ENCODE measurements around the gene RUFY1. TPM values are rescaled to one million over a fixed set of nuclear protein-coding genes. Genes with fewer than 3 reads are reported as not detected.
"Not testable (repeated sequence)": the region's sequence is repeated elsewhere in the genome, so short reads cannot be mapped to it uniquely, and the experiment has no call there.

RUFY1 gene
- polyA plus RNA-seq, 1 of the 3 experiments (the other 2 are of a cell fraction) = 30.3 TPM

GRCh38 chr5:179536676-179537075, 13.7 kb upstream of the RUFY1 start:
- no peak overlapping the region for H3K4me2 ChIP-seq
- H3F3A ChIP-seq (replicated peaks; ENCODE audit: insufficient read depth) = no peaks in the 10 kb centered on the region
- no peaks in the 10 kb centered on the region for H3K79me2 ChIP-seq (ENCODE audit: insufficient read depth)
- H3K36me3 ChIP-seq (replicated peaks in 1 of 2; ENCODE audit: control insufficient read depth in 1 of 2, insufficient read depth in 2 of 2, low read length in 1 of 2) = no peaks in the 10 kb centered on the region
- WGBS (ENCODE audit: low lambda C conversion rate) = 69% methylated on average over 6 of the region's 6 CpGs
- H3K9me3 ChIP-seq = no peaks in the 10 kb centered on the region
- no peak overlapping the region for H3K27ac ChIP-seq (ENCODE audit: low read depth in 2 of 2, low read length in 1 of 2)
- DNase-seq = no peak
- no peak overlapping the region for H3K4me3 ChIP-seq (ENCODE audit: low read depth in 2 of 2, low read length in 1 of 2)
- H3K27me3 ChIP-seq (ENCODE audit: insufficient read depth) = no peaks in the 10 kb centered on the region
- H3K4me1 ChIP-seq (ENCODE audit: control insufficient read depth in 1 of 2, insufficient read depth in 2 of 2, low read depth in 1 of 2, low read length in 1 of 2) = no peaks in the 10 kb centered on the region
- POLR2A ChIA-PET = interaction anchor here (0.7 kb wide), 1 partner anchor 1332 kb away, joined by 4 read pairs; the partner anchor contains the start of gene HNRNPAB
- no peak overlapping the region for H2AFZ ChIP-seq (ENCODE audit: low read depth)
- H3K9me2 ChIP-seq = no peaks in the 10 kb centered on the region
- no peak overlapping the region for H3K9ac ChIP-seq
- no peaks in the 10 kb centered on the region for H4K20me1 ChIP-seq (ENCODE audit: insufficient read depth)
- no peak for TF ChIP-seq TEAD4 (IDR thresholded peaks at IDR 0.05; ENCODE audit: borderline replicate concordance, insufficient read depth)
- CTCF ChIA-PET = interaction anchor here (0.6 kb wide), 1 partner anchor 66 kb away, joined by 3 read pairs; no protein-coding TSS in a partner anchor

- H3K9me2 ChIP-seq = no peaks in the 10 kb centered on the region
- CTCF ChIA-PET = interaction anchor here (1.8 kb wide), 1 partner anchor 376 kb away, joined by 4 read pairs; no protein-coding TSS in a partner anchor
Observed at GRCh38 chr5:179542170-179542569, 8.2 kb upstream of the RUFY1 start.

DNA sequence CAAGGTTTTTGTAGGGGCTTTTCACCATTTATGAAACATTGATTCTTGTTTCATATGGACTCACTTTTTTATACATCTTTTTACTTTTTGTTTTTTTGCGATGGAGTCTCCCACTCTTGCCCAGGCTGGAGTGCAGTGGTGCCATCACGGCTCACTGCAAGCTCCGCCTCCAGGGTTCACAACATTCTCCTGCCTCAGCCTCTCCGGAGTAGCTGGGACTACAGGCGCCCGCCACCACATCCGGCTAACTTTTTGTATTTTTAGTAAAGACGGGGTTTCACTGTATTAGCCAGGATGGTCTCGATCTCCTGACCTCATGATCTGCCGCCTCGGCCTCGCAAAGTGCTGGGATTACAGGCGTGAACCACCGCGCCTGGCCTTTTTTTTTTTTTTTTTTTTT, 7.1 kb upstream of the RUFY1 start:
- H3K4me3 ChIP-seq (ENCODE audit: low read depth in 2 of 2, low read length in 1 of 2); CTCF ChIA-PET; H3K4me1 ChIP-seq (ENCODE audit: control insufficient read depth in 1 of 2, insufficient read depth in 2 of 2, low read depth in 1 of 2, low read length in 1 of 2); H3K9me3 ChIP-seq; DNase-seq; H3K4me2 ChIP-seq; H3K9ac ChIP-seq; H3K79me2 ChIP-seq (ENCODE audit: insufficient read depth); H2AFZ ChIP-seq (ENCODE audit: low read depth); H3K27ac ChIP-seq (ENCODE audit: low read depth in 2 of 2, low read length in 1 of 2); POLR2A ChIA-PET; H3F3A ChIP-seq (replicated peaks; ENCODE audit: insufficient read depth); H3K27me3 ChIP-seq (ENCODE audit: insufficient read depth); H4K20me1 ChIP-seq (ENCODE audit: insufficient read depth); H3K36me3 ChIP-seq (replicated peaks in 1 of 2; ENCODE audit: control insufficient read depth in 1 of 2, insufficient read depth in 2 of 2, low read length in 1 of 2); H3K9me2 ChIP-seq: not testable (repeated sequence)
- WGBS (ENCODE audit: low lambda C conversion rate) = 92% methylated on average over 15 of the region's 15 CpGs

More at GRCh38 chr5:179542170-179542569, 8.2 kb upstream of the RUFY1 start:
- Histone ChIP-seq H3K27ac (ENCODE audit: low read depth in 2 of 2, low read length in 1 of 2) (no peak overlapping the region), H3K4me1 (ENCODE audit: control insufficient read depth in 1 of 2, insufficient read depth in 2 of 2, low read depth in 1 of 2, low read length in 1 of 2) (no peaks in the 10 kb centered on the region), H2AFZ (ENCODE audit: low read depth) (no peak overlapping the region), H4K20me1 (ENCODE audit: insufficient read depth) (no peaks in the 10 kb centered on the region), H3K4me2 (no peak overlapping the region), H3K9ac (no peak overlapping the region), H3K4me3 (ENCODE audit: low read depth in 2 of 2, low read length in 1 of 2) (no peak overlapping the region), H3F3A (replicated peaks; ENCODE audit: insufficient read depth) (peaks cover 5% of the 10 kb centered on the region), H3K79me2 (ENCODE audit: insufficient read depth) (no peaks in the 10 kb centered on the region), H3K27me3 (ENCODE audit: insufficient read depth) (no peaks in the 10 kb centered on the region), H3K9me3 (no peaks in the 10 kb centered on the region), H3K36me3 (replicated peaks in 1 of 2; ENCODE audit: control insufficient read depth in 1 of 2, insufficient read depth in 2 of 2, low read length in 1 of 2) (no peaks in the 10 kb centered on the region)
- WGBS (ENCODE audit: low lambda C conversion rate) = 83% methylated on average over 7 of the region's 7 CpGs
- TF ChIP-seq, protein P1, sequence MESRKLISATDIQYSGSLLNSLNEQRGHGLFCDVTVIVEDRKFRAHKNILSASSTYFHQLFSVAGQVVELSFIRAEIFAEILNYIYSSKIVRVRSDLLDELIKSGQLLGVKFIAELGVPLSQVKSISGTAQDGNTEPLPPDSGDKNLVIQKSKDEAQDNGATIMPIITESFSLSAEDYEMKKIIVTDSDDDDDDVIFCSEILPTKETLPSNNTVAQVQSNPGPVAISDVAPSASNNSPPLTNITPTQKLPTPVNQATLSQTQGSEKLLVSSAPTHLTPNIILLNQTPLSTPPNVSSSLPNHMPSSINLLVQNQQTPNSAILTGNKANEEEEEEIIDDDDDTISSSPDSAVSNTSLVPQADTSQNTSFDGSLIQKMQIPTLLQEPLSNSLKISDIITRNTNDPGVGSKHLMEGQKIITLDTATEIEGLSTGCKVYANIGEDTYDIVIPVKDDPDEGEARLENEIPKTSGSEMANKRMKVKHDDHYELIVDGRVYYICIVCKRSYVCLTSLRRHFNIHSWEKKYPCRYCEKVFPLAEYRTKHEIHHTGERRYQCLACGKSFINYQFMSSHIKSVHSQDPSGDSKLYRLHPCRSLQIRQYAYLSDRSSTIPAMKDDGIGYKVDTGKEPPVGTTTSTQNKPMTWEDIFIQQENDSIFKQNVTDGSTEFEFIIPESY (IDR thresholded peaks at IDR 0.05; ENCODE audit: borderline replicate concordance, low read depth) = no peak
- TF ChIP-seq SIN3A (IDR thresholded peaks at IDR 0.05; ENCODE audit: borderline replicate concordance, low read depth, low read length) (no peak), YY1 (IDR thresholded peaks at IDR 0.05; ENCODE audit: low read depth) (no peak), ELF1 (IDR thresholded peaks at IDR 0.05) (no peak), NFIC (IDR thresholded peaks at IDR 0.05; ENCODE audit: borderline replicate concordance) (no peak), RAD21 (IDR thresholded peaks at IDR 0.05; ENCODE audit: low read length) (no peak), NRF1 (IDR thresholded peaks at IDR 0.05; ENCODE audit: low read depth, low read length) (no peak), FOSL2 (IDR thresholded peaks at IDR 0.05; ENCODE audit: borderline replicate concordance, low read depth) (no peak), RXRA (IDR thresholded peaks at IDR 0.05; ENCODE audit: borderline replicate concordance, low read depth) (no peak)
- POLR2A ChIA-PET = interaction anchor here (1.3 kb wide), 1 partner anchor 8 kb away, joined by 4 read pairs; the partner anchor contains the start of gene RUFY1
- DNase-seq = no peak
